KMS-11 (cell line): ENCODE results near the gene BMP7.

Experiments used
- H2AFZ ChIP-seq: fragments of 200-600 bp; sonication (generic); 2 replicates; pipeline ENCODE4 v1.6.1; 2016; ENCODE audit warnings: antibody characterized with exemption, mixed run types, low read depth
- H3K27ac ChIP-seq: fragments of 200-600 bp; sonication (generic); 2 replicates; pipeline ENCODE4 v1.6.1; 2016; ENCODE audit warnings: mild to moderate bottlenecking, mixed run types
- H3K27me3 ChIP-seq: fragments of 200-600 bp; sonication (generic); 2 replicates; pipeline ENCODE4 v1.6.1; 2017; ENCODE audit warnings: mild to moderate bottlenecking, low read depth, mixed run types, moderate library complexity; ENCODE audit not compliant: insufficient read depth
- H3K36me3 ChIP-seq: fragments of 200-600 bp; sonication (generic); 2 replicates; pipeline ENCODE4 v1.6.1; 2017; ENCODE audit warnings: mild to moderate bottlenecking, mixed run types; ENCODE audit not compliant: insufficient read depth
- H3K4me1 ChIP-seq: fragments of 200-600 bp; sonication (generic); 2 replicates; pipeline ENCODE4 v1.6.1; 2016; ENCODE audit warnings: mild to moderate bottlenecking, low read depth, mixed run types; ENCODE audit not compliant: poor library complexity, severe bottlenecking
- H3K4me2 ChIP-seq: fragments of 200-600 bp; sonication (generic); 2 replicates; pipeline ENCODE4 v1.7.0; 2016; ENCODE audit warnings: mild to moderate bottlenecking, mixed run types
- H3K4me3 ChIP-seq: fragments of 200-600 bp; sonication (generic); IDR thresholded peaks from 2 replicates; pipeline ENCODE4 v1.6.1; 2017; ENCODE audit warnings: low read depth, low read length, mixed read lengths; ENCODE audit not compliant: insufficient read depth
- H3K79me2 ChIP-seq: fragments of 200-600 bp; sonication (generic); 2 replicates; pipeline ENCODE4 v1.6.1; 2016; ENCODE audit warnings: low read depth, mixed run types; ENCODE audit not compliant: insufficient read depth
- H3K9ac ChIP-seq: fragments of 200-600 bp; sonication (generic); 2 replicates; pipeline ENCODE4 v1.6.1; 2016; ENCODE audit warnings: mild to moderate bottlenecking, mixed run types
- H4K20me1 ChIP-seq: fragments of 200-600 bp; sonication (generic); 2 replicates; pipeline ENCODE4 v1.6.1; 2016; ENCODE audit warnings: mild to moderate bottlenecking, mixed run types; ENCODE audit not compliant: insufficient read depth
- TF ChIP-seq, protein P1 (sequence below): fragments of 200-600 bp; sonication (generic); conservative IDR thresholded peaks from 2 replicates; pipeline ENCODE4 v1.6.1; 2017; ENCODE audit warnings: low read depth, mild to moderate bottlenecking, antibody characterized with exemption, low read length, moderate library complexity, mixed read lengths

The BMP7 gene

DNA sequence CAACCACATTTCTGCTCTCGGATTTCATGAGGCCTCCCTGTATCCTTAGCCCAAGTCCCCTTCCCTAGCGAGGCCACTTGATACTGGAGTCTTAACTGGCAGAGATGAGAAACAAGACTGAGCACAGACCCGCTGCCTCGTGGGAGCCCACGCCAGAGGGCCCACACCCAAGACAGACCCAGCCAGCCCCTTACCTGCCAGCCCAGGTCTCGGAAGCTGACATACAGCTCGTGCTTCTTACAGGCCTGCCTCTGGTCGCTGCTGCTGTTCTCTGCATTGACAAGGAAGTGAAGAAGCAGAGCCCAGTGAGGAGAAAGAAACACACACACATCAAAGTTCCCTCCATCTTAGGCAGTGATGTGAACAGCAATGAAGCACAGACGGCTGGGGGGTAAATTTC, 91.7 kb downstream of the BMP7 start:
- H3K4me3 ChIP-seq = no peak overlapping the region

DNA sequence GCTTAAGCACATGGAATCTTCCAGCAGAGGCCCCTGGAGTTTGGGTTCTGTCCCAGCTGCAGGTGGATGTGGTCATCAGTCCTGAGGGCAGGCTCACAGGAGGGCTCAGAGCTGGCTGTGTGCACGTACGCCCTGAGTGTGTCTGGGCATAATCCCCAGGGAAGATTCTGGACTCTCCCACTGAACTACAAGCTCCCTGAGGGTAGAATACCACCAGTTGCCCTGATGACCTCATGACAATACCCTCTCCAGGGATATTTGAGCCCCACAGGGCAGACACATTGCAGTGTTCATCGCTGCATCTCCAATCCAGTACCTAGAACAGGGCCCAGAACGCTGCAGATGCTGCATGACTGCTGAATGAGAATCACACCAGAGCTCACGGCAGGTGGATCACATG, 92.5 kb downstream of the BMP7 start:
- Histone ChIP-seq H2AFZ (no peak overlapping the region), H4K20me1 (no peaks in the 10 kb centered on the region), H3K27ac (no peak overlapping the region), H3K27me3 (no peaks in the 10 kb centered on the region), H3K36me3 (no peaks in the 10 kb centered on the region), H3K4me3 (no peak overlapping the region), H3K4me2 (peak overlapping the region; percentile 51; the same call in 1 of the 2 replicates), H3K9ac (no peak overlapping the region), H3K79me2 (no peaks in the 10 kb centered on the region), H3K4me1 (peaks cover 37% of the 10 kb centered on the region)
- TF ChIP-seq, protein P1, sequence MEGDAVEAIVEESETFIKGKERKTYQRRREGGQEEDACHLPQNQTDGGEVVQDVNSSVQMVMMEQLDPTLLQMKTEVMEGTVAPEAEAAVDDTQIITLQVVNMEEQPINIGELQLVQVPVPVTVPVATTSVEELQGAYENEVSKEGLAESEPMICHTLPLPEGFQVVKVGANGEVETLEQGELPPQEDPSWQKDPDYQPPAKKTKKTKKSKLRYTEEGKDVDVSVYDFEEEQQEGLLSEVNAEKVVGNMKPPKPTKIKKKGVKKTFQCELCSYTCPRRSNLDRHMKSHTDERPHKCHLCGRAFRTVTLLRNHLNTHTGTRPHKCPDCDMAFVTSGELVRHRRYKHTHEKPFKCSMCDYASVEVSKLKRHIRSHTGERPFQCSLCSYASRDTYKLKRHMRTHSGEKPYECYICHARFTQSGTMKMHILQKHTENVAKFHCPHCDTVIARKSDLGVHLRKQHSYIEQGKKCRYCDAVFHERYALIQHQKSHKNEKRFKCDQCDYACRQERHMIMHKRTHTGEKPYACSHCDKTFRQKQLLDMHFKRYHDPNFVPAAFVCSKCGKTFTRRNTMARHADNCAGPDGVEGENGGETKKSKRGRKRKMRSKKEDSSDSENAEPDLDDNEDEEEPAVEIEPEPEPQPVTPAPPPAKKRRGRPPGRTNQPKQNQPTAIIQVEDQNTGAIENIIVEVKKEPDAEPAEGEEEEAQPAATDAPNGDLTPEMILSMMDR = no peak

More for the DNA sequence above, 91.7 kb downstream of the BMP7 start:
- peaks cover 37% of the 10 kb centered on the region for H3K4me1 ChIP-seq
- no peaks in the 10 kb centered on the region for H3K27me3 ChIP-seq
- no peaks in the 10 kb centered on the region for H3K79me2 ChIP-seq
- H4K20me1 ChIP-seq = no peaks in the 10 kb centered on the region
- H2AFZ ChIP-seq = no peak overlapping the region
- peak overlapping the region; percentile 76 for H3K27ac ChIP-seq
- no peak overlapping the region; the same call in 1 of the 2 replicates for H3K9ac ChIP-seq
- TF ChIP-seq, protein P1 = no peak
- peak overlapping the region; percentile 51 for H3K4me2 ChIP-seq
- H3K36me3 ChIP-seq = no peaks in the 10 kb centered on the region

DNA sequence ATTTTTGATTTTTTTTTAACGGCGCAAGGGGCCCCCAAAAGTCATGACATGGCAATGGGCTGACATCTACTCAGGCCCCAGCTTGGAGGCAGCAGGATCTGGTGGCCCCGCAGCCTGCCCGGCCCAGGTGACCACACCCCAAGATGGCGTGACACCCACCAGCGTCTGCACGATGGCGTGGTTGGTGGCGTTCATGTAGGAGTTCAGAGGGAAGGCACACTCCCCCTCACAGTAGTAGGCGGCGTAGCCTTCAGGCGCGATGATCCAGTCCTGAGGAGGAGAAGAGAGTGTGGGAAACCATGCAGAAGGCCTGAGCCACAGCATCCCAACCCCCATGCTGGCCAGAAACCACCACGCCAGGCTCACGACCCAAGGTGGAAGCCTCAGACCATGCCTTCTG, 93.4 kb downstream of the BMP7 start:
- no peaks in the 10 kb centered on the region for H3K36me3 ChIP-seq
- no peak overlapping the region for H3K4me3 ChIP-seq
- no peaks in the 10 kb centered on the region for H3K27me3 ChIP-seq
- no peak overlapping the region for H3K27ac ChIP-seq
- H3K4me1 ChIP-seq = peaks cover 37% of the 10 kb centered on the region
- H2AFZ ChIP-seq = no peak overlapping the region
- H3K4me2 ChIP-seq = no peak overlapping the region
- no peaks in the 10 kb centered on the region for H3K79me2 ChIP-seq
- H4K20me1 ChIP-seq = no peaks in the 10 kb centered on the region
- TF ChIP-seq, protein P1 = no peak
- H3K9ac ChIP-seq = no peak overlapping the region

DNA sequence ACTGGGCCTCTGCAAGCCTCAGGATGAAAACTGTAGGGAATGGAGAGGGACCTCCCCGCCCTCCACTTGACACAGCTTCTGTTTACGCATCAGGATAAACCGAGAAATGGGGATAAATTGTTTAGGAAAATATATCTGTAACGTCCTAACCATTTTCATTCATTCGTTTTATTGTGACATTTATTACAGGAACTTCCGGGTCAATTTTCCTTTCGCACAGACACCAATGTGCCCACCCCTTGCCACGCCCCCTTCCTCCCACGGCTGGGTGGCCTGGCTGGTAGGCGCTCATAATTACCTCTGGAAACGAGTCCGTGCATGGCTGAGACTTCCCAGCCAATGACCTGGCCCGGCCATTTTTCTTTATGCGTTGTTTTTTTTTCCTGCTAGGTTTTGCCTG, 96.1 kb downstream of the BMP7 start:
- Histone ChIP-seq H3K27me3 (no peaks in the 10 kb centered on the region), H3K4me1 (peaks cover 14% of the 10 kb centered on the region), H4K20me1 (no peaks in the 10 kb centered on the region), H3K27ac (no peak overlapping the region), H3K4me2 (no peak overlapping the region), H3K4me3 (no peak overlapping the region), H2AFZ (no peak overlapping the region), H3K79me2 (no peaks in the 10 kb centered on the region), H3K36me3 (no peaks in the 10 kb centered on the region), H3K9ac (no peak overlapping the region)
- TF ChIP-seq, protein P1 = no peak
